AG10803 (cell line): ENCODE results near the gene TCERG1L.
"Not testable (repeated sequence)": the region's sequence is repeated elsewhere in the genome, so short reads cannot be mapped to it uniquely, and the experiment has no call there.

ENCODE experiments used
- DNase-seq: peaks from one replicate; pipeline ENCODE4 v3.0.0; 2010; ENCODE audit warnings: low read depth
- H3K4me3 ChIP-seq: 2 replicates; pipeline ENCODE4 v1.5.1; 2011; ENCODE audit warnings: mild to moderate bottlenecking, low read length, control low read depth
- CTCF ChIP-seq: conservative IDR thresholded peaks from 2 replicates; pipeline ENCODE4 v1.5.1; 2011; ENCODE audit warnings: mild to moderate bottlenecking, low read length, control low read depth, inconsistent platforms

TCERG1L gene

GRCh38 chr10:131160219-131160875 lies 151.2 kb downstream of the TCERG1L start:
- no peak overlapping the region for H3K4me3 ChIP-seq
- TF ChIP-seq CTCF = no peak
- DNase-seq = no peak

GRCh38 chr10:131159771-131160170 lies 151.8 kb downstream of the TCERG1L start:
- no peak for TF ChIP-seq CTCF
- DNase-seq = no peak
- no peak overlapping the region for H3K4me3 ChIP-seq

- TF ChIP-seq CTCF = no peak
- H3K4me3 ChIP-seq = no peak overlapping the region
- no peak for DNase-seq
These were observed 152.8 kb downstream of the TCERG1L start for GRCh38 chr10:131158695-131159094.

GRCh38 chr10:131157899-131158298 lies 153.6 kb downstream of the TCERG1L start:
- no peak for TF ChIP-seq CTCF
- DNase-seq = no peak
- H3K4me3 ChIP-seq = no peak overlapping the region

- no peak for DNase-seq
- TF ChIP-seq CTCF = no peak
- H3K4me3 ChIP-seq = no peak overlapping the region
These were observed 155.7 kb downstream of the TCERG1L start for GRCh38 chr10:131155876-131156230.

GRCh38 chr10:131155218-131155875 lies 156.2 kb downstream of the TCERG1L start:
- no peak for DNase-seq
- H3K4me3 ChIP-seq = no peak overlapping the region
- no peak for TF ChIP-seq CTCF

- TF ChIP-seq CTCF = no peak
- no peak for DNase-seq
- no peak overlapping the region for H3K4me3 ChIP-seq
These were observed 157.1 kb downstream of the TCERG1L start for GRCh38 chr10:131154306-131155025.

GRCh38 chr10:131152456-131152855 lies 159.1 kb downstream of the TCERG1L start:
- H3K4me3 ChIP-seq, DNase-seq: not testable (repeated sequence)
